Neural progenitor cell (in vitro differentiated cells): ENCODE results near the gene DTNBP1. TPM values are rescaled to one million over a fixed set of nuclear protein-coding genes. Genes with fewer than 3 reads are reported as not detected.

Experiments used
- DNase-seq: peaks from one replicate; pipeline ENCODE4 v3.0.0-alpha.2; 2016; ENCODE audit warnings: low spot score
- H2AFZ ChIP-seq: fragments of 200-600 bp; sonication (generic); replicated peaks from 2 replicates; pipeline ENCODE4 v1.6.1; 2016; ENCODE audit warnings: antibody characterized with exemption
- H3F3A ChIP-seq: fragments of 200-600 bp; sonication (generic); 2 replicates; pipeline ENCODE4 v1.6.1; 2016; ENCODE audit warnings: antibody characterized with exemption, low read depth
- H3K27ac ChIP-seq: fragments of 200-600 bp; sonication (generic); 2 replicates; pipeline ENCODE4 v1.5.1; 2016; ENCODE audit warnings: mild to moderate bottlenecking
- H3K27me3 ChIP-seq: fragments of 200-600 bp; sonication (generic); 2 replicates; pipeline ENCODE4 v1.6.1; 2016; ENCODE audit warnings: mild to moderate bottlenecking, moderate library complexity
- H3K36me3 ChIP-seq: fragments of 200-600 bp; sonication (generic); 2 replicates; pipeline ENCODE4 v1.5.1; 2016
- H3K4me1 ChIP-seq: fragments of 200-600 bp; sonication (generic); 2 replicates; pipeline ENCODE4 v1.6.1; 2016; ENCODE audit warnings: mixed run types
- H3K4me2 ChIP-seq: fragments of 200-600 bp; sonication (generic); 2 replicates; pipeline ENCODE4 v1.6.1; 2016
- H3K4me3 ChIP-seq: fragments of 200-600 bp; sonication (generic); 2 replicates; pipeline ENCODE4 v1.5.1; 2016
- H3K79me2 ChIP-seq: fragments of 200-600 bp; sonication (generic); 2 replicates; pipeline ENCODE4 v1.6.1; 2016; ENCODE audit warnings: low read depth
- H3K9ac ChIP-seq: fragments of 200-600 bp; sonication (generic); 2 replicates; pipeline ENCODE4 v1.6.1; 2016
- H3K9me3 ChIP-seq: fragments of 200-600 bp; sonication (generic); 2 replicates; pipeline ENCODE4 v1.5.1; 2016; ENCODE audit warnings: low read depth
- H4K20me1 ChIP-seq: fragments of 200-600 bp; sonication (generic); 2 replicates; pipeline ENCODE4 v1.6.1; 2016; ENCODE audit warnings: low read depth
- H3K27ac Mint-ChIP-seq: 3 replicates; pipeline ENCODE4 v1.8.0; 2021; ENCODE audit warnings: mixed read lengths
- H3K27me3 Mint-ChIP-seq: 2 replicates; pipeline ENCODE4 v1.8.0; 2022; ENCODE audit warnings: low read depth, mild to moderate bottlenecking, inconsistent platforms, moderate library complexity, mixed read lengths; ENCODE audit not compliant: insufficient read depth
- H3K36me3 Mint-ChIP-seq: 3 replicates; pipeline ENCODE4 v1.8.0; 2021; ENCODE audit warnings: mixed read lengths
- H3K4me1 Mint-ChIP-seq: 3 replicates; pipeline ENCODE4 v1.8.0; 2021; ENCODE audit warnings: mixed read lengths
- H3K4me3 Mint-ChIP-seq: 3 replicates; pipeline ENCODE4 v1.8.0; 2021; ENCODE audit warnings: mild to moderate bottlenecking, moderate library complexity, mixed read lengths
- H3K9me3 Mint-ChIP-seq: 3 replicates; pipeline ENCODE4 v1.8.0; 2020; ENCODE audit warnings: mixed read lengths
- EZH2 ChIP-seq: fragments of 200-600 bp; sonication (generic); IDR thresholded peaks from 2 replicates; pipeline ENCODE4 v1.6.1; 2017; ENCODE audit warnings: antibody characterized with exemption, mild to moderate bottlenecking, moderate library complexity
- EZH2phosphoT487 ChIP-seq: fragments of 200-600 bp; sonication (generic); IDR thresholded peaks from 2 replicates; pipeline ENCODE4 v1.6.1; 2017; ENCODE audit warnings: antibody characterized with exemption
- total RNA-seq: library from RNA; depleted of rRNA; stranded (reverse); fragments of >200 nt; gene quantifications from 2 replicates; pipeline ENCODE4 v1.2.3, GENCODE V29; 2015; ENCODE audit warnings: low replicate concordance
- TF ChIP-seq, protein P1 (sequence below): fragments of 200-600 bp; sonication (generic); IDR thresholded peaks from 2 replicates; pipeline ENCODE4 v1.5.1; 2017; ENCODE audit warnings: antibody characterized with exemption, mild to moderate bottlenecking

The DTNBP1 gene
- total RNA-seq, 1 donor from 2014 or later = 4.5 TPM

DNA sequence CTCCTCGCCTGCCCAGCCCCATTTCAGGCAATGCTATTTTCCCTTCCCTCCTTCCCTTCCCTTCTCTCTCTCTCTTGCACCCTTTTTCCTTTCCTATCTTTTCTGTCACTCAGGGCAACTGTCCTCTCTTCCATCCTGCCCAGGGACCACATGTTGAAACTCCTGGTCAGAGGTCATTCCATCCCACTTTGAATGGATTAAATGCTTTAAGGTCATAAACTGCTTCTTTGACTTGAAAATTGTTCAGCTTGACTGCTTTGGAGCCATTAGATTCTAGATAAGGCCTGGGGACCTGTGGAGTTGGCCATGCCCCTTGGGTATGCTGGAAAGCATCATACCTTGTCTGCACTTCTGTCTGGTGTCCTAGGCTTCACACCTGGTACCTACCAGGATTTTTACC, 106.1 kb downstream of the DTNBP1 start:
- Mint-ChIP-seq H3K4me3 (no peak overlapping the region), H3K27ac (no peak overlapping the region), H3K27me3 (no peaks in the 10 kb centered on the region), H3K4me1 (peaks cover 21% of the 10 kb centered on the region), H3K9me3 (no peaks in the 10 kb centered on the region), H3K36me3 (no peaks in the 10 kb centered on the region)
- Histone ChIP-seq H3K36me3 (no peaks in the 10 kb centered on the region), H3K27me3 (no peaks in the 10 kb centered on the region), H3K9ac (no peak overlapping the region), H3K4me2 (no peak overlapping the region), H3F3A (no peaks in the 10 kb centered on the region), H2AFZ (no peak overlapping the region), H3K27ac (no peak overlapping the region), H4K20me1 (peaks cover 8% of the 10 kb centered on the region), H3K4me3 (no peak overlapping the region), H3K4me1 (peaks cover 5% of the 10 kb centered on the region), H3K79me2 (no peaks in the 10 kb centered on the region), H3K9me3 (no peaks in the 10 kb centered on the region)
- no peak for DNase-seq
- no peak for TF ChIP-seq EZH2phosphoT487
- no peak for TF ChIP-seq EZH2
- TF ChIP-seq, protein P1, sequence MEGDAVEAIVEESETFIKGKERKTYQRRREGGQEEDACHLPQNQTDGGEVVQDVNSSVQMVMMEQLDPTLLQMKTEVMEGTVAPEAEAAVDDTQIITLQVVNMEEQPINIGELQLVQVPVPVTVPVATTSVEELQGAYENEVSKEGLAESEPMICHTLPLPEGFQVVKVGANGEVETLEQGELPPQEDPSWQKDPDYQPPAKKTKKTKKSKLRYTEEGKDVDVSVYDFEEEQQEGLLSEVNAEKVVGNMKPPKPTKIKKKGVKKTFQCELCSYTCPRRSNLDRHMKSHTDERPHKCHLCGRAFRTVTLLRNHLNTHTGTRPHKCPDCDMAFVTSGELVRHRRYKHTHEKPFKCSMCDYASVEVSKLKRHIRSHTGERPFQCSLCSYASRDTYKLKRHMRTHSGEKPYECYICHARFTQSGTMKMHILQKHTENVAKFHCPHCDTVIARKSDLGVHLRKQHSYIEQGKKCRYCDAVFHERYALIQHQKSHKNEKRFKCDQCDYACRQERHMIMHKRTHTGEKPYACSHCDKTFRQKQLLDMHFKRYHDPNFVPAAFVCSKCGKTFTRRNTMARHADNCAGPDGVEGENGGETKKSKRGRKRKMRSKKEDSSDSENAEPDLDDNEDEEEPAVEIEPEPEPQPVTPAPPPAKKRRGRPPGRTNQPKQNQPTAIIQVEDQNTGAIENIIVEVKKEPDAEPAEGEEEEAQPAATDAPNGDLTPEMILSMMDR = no peak

DNA sequence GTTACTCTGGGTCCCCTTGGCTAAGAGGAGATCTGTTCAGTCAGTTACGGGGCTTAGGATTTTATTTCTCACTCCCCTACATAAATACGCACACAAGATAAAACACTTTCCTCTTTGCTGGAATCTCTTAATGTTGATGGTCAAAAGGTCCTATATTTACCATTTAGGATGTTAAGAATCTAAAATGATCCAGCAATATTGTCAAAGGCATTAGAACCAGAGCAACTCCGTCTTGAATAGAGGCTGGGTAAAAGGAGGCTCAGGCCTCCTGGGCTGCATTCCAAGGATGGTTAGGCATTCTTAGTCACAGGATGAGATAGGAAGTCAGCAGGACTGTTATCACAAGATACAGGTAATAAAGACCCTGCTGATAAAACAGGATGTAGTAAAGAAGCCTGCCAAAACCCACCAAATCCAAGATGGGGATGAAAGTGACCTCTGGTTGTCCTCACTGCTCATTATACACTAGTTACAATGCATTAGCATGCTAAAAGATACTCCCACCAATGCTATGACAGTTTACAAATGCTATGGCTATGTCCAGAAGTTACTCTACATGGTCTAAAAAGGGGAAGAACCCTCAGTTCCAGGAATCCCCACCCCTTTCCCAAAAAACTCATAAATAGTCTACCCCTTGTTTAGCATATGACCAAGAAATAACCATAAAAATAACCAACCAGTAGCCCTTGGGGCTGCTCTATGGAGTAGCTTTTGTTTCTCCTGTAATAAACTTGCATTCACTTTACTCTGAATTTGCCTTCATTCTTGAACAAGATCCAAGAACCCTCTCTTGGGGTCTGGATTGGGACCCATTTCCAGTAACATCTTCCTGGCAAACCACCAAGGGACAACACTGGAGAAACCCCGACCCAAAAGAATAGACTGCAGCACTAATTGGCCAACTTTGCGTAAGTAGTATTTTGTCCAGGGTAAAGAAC, 107.5 kb downstream of the DTNBP1 start:
- Histone ChIP-seq H3K36me3 (no peaks in the 10 kb centered on the region), H3K9ac (no peak overlapping the region), H4K20me1 (peaks cover 10% of the 10 kb centered on the region), H3K79me2 (no peaks in the 10 kb centered on the region), H3K27me3 (no peaks in the 10 kb centered on the region), H3K4me1 (peaks cover 8% of the 10 kb centered on the region), H3K4me3 (no peak overlapping the region), H3K4me2 (no peak overlapping the region), H3K27ac (no peak overlapping the region), H2AFZ (no peak overlapping the region), H3K9me3 (no peaks in the 10 kb centered on the region), H3F3A (no peaks in the 10 kb centered on the region)
- Mint-ChIP-seq H3K9me3 (no peaks in the 10 kb centered on the region), H3K27me3 (no peaks in the 10 kb centered on the region), H3K4me3 (no peak overlapping the region), H3K4me1 (peaks cover 35% of the 10 kb centered on the region), H3K36me3 (no peaks in the 10 kb centered on the region), H3K27ac (no peak overlapping the region)
- TF ChIP-seq EZH2phosphoT487 (no peak), EZH2 (no peak)
- TF ChIP-seq, protein P1 = no peak
- no peak for DNase-seq

DNA sequence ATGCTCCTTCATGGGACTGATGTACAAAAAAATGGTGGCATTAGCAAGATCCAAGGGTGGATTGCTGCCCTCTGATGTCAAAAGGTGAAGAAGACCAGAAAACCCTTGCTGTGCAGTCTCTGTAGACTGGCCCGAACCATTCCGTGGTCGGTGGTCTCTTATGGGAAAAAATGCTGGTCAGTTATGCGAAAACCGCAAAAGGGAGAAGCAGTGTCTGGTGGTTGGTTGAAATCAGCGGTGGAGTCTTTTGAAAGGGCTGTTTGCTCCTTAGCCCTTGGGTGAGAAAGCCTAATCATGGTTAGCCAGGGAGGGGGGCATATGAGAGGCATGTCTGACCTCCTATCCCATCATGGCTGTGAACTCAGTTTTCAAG, 108.1 kb downstream of the DTNBP1 start:
- no peak for DNase-seq
- Histone ChIP-seq H4K20me1 (peaks cover 14% of the 10 kb centered on the region), H3K36me3 (no peaks in the 10 kb centered on the region), H3K4me2 (no peak overlapping the region), H3F3A (peaks cover 3% of the 10 kb centered on the region), H2AFZ (no peak overlapping the region), H3K27ac (no peak overlapping the region), H3K27me3 (no peaks in the 10 kb centered on the region), H3K4me3 (no peak overlapping the region), H3K79me2 (no peaks in the 10 kb centered on the region), H3K9ac (no peak overlapping the region), H3K4me1 (peaks cover 11% of the 10 kb centered on the region), H3K9me3 (no peaks in the 10 kb centered on the region)
- Mint-ChIP-seq H3K4me1 (peaks cover 39% of the 10 kb centered on the region), H3K27ac (no peak overlapping the region), H3K4me3 (no peak overlapping the region), H3K36me3 (no peaks in the 10 kb centered on the region), H3K9me3 (no peaks in the 10 kb centered on the region), H3K27me3 (no peaks in the 10 kb centered on the region)
- TF ChIP-seq EZH2 (no peak), EZH2phosphoT487 (no peak)
- TF ChIP-seq, protein P1 = no peak
